GM23338 (cell line): ENCODE data around the gene DIAPH1.

ENCODE experiments used
- CREB1 ChIP-seq: fragments of 250-450 bp; sonication (Bioruptor Pico); IDR thresholded peaks from 2 replicates; pipeline ENCODE4 v1.5.0; 2020; ENCODE audit warnings: low read depth, mild to moderate bottlenecking, moderate library complexity
- EZH2 ChIP-seq: fragments of 200-600 bp; sonication (generic); IDR thresholded peaks from one replicate; pipeline ENCODE4 v1.8.0; 2017; ENCODE audit warnings: antibody characterized with exemption, mild to moderate bottlenecking, low read depth; ENCODE audit not compliant: unreplicated experiment
- EZH2phosphoT487 ChIP-seq: fragments of 200-600 bp; sonication (generic); IDR thresholded peaks from one replicate; pipeline ENCODE4 v1.8.1; 2018; ENCODE audit warnings: antibody characterized with exemption; ENCODE audit not compliant: unreplicated experiment
- JUNB ChIP-seq: IDR thresholded peaks from one replicate; pipeline ENCODE4 v1.6.1; 2016; ENCODE audit warnings: antibody characterized with exemption; ENCODE audit not compliant: unreplicated experiment
- NANOG ChIP-seq: IDR thresholded peaks from 2 replicates; pipeline ENCODE4 v1.6.1; 2016; ENCODE audit warnings: antibody characterized with exemption, borderline replicate concordance
- POLR2AphosphoS5 ChIP-seq: IDR thresholded peaks from 2 replicates; pipeline ENCODE4 v1.6.1; 2016; ENCODE audit warnings: antibody characterized with exemption, low read depth
- ZNF114 ChIP-seq: fragments of 250-450 bp; sonication (Bioruptor Pico); IDR thresholded peaks from 2 replicates; pipeline ENCODE4 v1.5.0; 2020; ENCODE audit warnings: mild to moderate bottlenecking, moderate library complexity
- ZNF331 ChIP-seq: fragments of 250-450 bp; sonication (Bioruptor Pico); IDR thresholded peaks from 2 replicates; pipeline ENCODE4 v1.5.0; 2020; ENCODE audit warnings: low read depth, mild to moderate bottlenecking, moderate library complexity
- TF ChIP-seq, protein P1 (sequence below): IDR thresholded peaks from one replicate; pipeline ENCODE4 v1.6.1; 2018; ENCODE audit warnings: antibody characterized with exemption; ENCODE audit not compliant: unreplicated experiment
- TF ChIP-seq, protein P2 (sequence below), 2 experiments: fragments of 200-600 bp in 1 of 2; sonication (generic) in 1 of 2; conservative IDR thresholded peaks; 2 replicates each; pipeline versions ENCODE4 v1.5.1 to v1.6.1; 2016 to 2017; ENCODE audit warnings: antibody characterized with exemption in 2 of 2, low read depth in 2 of 2, mild to moderate bottlenecking in 2 of 2, moderate library complexity in 1 of 2
- TF ChIP-seq, protein P3 (sequence below): IDR thresholded peaks from 2 replicates; pipeline ENCODE4 v1.6.1; 2016; ENCODE audit warnings: antibody characterized with exemption

DNA sequence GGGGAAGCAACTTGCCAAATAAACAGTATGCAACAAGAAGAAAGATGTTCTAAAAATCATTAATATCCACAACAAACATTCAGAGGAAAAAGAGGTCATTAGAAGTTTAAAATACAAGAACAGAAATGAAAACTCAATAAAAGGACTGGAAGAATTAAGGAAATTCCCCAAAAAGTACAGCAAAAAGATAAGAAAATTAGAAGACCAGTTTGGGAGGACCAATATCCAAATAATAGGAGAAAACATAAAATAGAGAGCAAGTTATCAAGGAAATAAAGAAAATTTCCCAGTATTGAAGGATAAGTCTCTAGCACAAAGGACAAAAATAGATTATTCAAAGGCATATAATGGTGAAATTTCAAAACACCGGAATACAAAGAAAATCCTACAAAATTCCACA lies 21.9 kb downstream of the DIAPH1 start:
- TF ChIP-seq, protein P1, sequence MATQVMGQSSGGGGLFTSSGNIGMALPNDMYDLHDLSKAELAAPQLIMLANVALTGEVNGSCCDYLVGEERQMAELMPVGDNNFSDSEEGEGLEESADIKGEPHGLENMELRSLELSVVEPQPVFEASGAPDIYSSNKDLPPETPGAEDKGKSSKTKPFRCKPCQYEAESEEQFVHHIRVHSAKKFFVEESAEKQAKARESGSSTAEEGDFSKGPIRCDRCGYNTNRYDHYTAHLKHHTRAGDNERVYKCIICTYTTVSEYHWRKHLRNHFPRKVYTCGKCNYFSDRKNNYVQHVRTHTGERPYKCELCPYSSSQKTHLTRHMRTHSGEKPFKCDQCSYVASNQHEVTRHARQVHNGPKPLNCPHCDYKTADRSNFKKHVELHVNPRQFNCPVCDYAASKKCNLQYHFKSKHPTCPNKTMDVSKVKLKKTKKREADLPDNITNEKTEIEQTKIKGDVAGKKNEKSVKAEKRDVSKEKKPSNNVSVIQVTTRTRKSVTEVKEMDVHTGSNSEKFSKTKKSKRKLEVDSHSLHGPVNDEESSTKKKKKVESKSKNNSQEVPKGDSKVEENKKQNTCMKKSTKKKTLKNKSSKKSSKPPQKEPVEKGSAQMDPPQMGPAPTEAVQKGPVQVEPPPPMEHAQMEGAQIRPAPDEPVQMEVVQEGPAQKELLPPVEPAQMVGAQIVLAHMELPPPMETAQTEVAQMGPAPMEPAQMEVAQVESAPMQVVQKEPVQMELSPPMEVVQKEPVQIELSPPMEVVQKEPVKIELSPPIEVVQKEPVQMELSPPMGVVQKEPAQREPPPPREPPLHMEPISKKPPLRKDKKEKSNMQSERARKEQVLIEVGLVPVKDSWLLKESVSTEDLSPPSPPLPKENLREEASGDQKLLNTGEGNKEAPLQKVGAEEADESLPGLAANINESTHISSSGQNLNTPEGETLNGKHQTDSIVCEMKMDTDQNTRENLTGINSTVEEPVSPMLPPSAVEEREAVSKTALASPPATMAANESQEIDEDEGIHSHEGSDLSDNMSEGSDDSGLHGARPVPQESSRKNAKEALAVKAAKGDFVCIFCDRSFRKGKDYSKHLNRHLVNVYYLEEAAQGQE = no peak
- TF ChIP-seq, protein P2, sequence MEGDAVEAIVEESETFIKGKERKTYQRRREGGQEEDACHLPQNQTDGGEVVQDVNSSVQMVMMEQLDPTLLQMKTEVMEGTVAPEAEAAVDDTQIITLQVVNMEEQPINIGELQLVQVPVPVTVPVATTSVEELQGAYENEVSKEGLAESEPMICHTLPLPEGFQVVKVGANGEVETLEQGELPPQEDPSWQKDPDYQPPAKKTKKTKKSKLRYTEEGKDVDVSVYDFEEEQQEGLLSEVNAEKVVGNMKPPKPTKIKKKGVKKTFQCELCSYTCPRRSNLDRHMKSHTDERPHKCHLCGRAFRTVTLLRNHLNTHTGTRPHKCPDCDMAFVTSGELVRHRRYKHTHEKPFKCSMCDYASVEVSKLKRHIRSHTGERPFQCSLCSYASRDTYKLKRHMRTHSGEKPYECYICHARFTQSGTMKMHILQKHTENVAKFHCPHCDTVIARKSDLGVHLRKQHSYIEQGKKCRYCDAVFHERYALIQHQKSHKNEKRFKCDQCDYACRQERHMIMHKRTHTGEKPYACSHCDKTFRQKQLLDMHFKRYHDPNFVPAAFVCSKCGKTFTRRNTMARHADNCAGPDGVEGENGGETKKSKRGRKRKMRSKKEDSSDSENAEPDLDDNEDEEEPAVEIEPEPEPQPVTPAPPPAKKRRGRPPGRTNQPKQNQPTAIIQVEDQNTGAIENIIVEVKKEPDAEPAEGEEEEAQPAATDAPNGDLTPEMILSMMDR (conservative IDR thresholded peaks at IDR 0.05; ENCODE audit: low read depth in 2 of 2) = no peak
- TF ChIP-seq CREB1 (CRISPR knock-in tag) (no peak), EZH2 (no peak), POLR2AphosphoS5 (no peak), EZH2phosphoT487 (no peak), ZNF331 (CRISPR knock-in tag) (no peak), JUNB (no peak), NANOG (no peak), ZNF114 (CRISPR knock-in tag) (no peak)
- TF ChIP-seq, protein P3, sequence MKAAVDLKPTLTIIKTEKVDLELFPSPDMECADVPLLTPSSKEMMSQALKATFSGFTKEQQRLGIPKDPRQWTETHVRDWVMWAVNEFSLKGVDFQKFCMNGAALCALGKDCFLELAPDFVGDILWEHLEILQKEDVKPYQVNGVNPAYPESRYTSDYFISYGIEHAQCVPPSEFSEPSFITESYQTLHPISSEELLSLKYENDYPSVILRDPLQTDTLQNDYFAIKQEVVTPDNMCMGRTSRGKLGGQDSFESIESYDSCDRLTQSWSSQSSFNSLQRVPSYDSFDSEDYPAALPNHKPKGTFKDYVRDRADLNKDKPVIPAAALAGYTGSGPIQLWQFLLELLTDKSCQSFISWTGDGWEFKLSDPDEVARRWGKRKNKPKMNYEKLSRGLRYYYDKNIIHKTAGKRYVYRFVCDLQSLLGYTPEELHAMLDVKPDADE = no peak
